H9 (cell line): Measurements from ENCODE around the gene AP1B1. TPM values are rescaled to one million over a fixed set of nuclear protein-coding genes. Genes with fewer than 3 reads are reported as not detected.

Experiments
- DNase-seq: peaks from one replicate; pipeline ENCODE4 v3.0.0-alpha.2; 2017
- H2AFZ ChIP-seq: one replicate; pipeline ENCODE4 v1.6.1; 2013; ENCODE audit warnings: mild to moderate bottlenecking, low read length, control low read depth, moderate library complexity
- H2AK5ac ChIP-seq: 2 replicates; pipeline ENCODE4 v1.6.1; 2013; ENCODE audit warnings: low read length, control low read depth, mixed read lengths; ENCODE audit not compliant: insufficient read length
- H2BK120ac ChIP-seq: one replicate; pipeline ENCODE4 v1.6.1; 2013; ENCODE audit warnings: low read depth, mild to moderate bottlenecking, low read length, control low read depth, inconsistent platforms; ENCODE audit not compliant: poor library complexity, severe bottlenecking
- H2BK12ac ChIP-seq: 2 replicates; pipeline ENCODE4 v1.6.1; 2013; ENCODE audit warnings: low read length, control low read depth, mixed read lengths, low read depth; ENCODE audit not compliant: insufficient read length
- H2BK15ac ChIP-seq: 2 replicates; pipeline ENCODE4 v1.6.1; 2013; ENCODE audit warnings: low read depth, low read length, control low read depth
- H2BK20ac ChIP-seq: one replicate; pipeline ENCODE4 v1.6.1; 2013; ENCODE audit warnings: low read depth, mild to moderate bottlenecking, low read length, control low read depth, inconsistent platforms; ENCODE audit not compliant: poor library complexity, severe bottlenecking
- H2BK5ac ChIP-seq: 2 replicates; pipeline ENCODE4 v1.6.1; 2013; ENCODE audit warnings: low read length, control low read depth, mixed read lengths; ENCODE audit not compliant: insufficient read length
- H3K14ac ChIP-seq: 2 replicates; pipeline ENCODE4 v1.6.1; 2013; ENCODE audit warnings: low read length, control low read depth; ENCODE audit not compliant: insufficient read depth
- H3K18ac ChIP-seq: 2 replicates; pipeline ENCODE4 v1.6.1; 2013; ENCODE audit warnings: low read depth, mild to moderate bottlenecking, mixed read lengths, low read length, control low read depth; ENCODE audit not compliant: insufficient read length
- H3K23ac ChIP-seq: 2 replicates; pipeline ENCODE4 v1.6.1; 2013; ENCODE audit warnings: low read length, control low read depth, mixed read lengths, low read depth; ENCODE audit not compliant: insufficient read length
- H3K23me2 ChIP-seq: 2 replicates; pipeline ENCODE4 v1.6.1; 2013; ENCODE audit warnings: low read depth, mild to moderate bottlenecking, mixed read lengths, low read length, control low read depth; ENCODE audit not compliant: insufficient read length, poor library complexity, severe bottlenecking
- H3K27ac ChIP-seq: 2 replicates; pipeline ENCODE4 v1.5.1; 2013; ENCODE audit warnings: low read length, control low read depth, mixed read lengths, low read depth; ENCODE audit not compliant: insufficient read length
- H3K27me3 ChIP-seq: 2 replicates; pipeline ENCODE4 v1.6.1; 2013; ENCODE audit warnings: low read length, control low read depth, inconsistent platforms; ENCODE audit not compliant: insufficient read depth
- H3K4ac ChIP-seq: 2 replicates; pipeline ENCODE4 v1.6.1; 2013; ENCODE audit warnings: low read depth, mild to moderate bottlenecking, control low read depth, inconsistent platforms, low read length, moderate library complexity
- H3K4me1 ChIP-seq: 2 replicates; pipeline ENCODE4 v1.6.1; 2013; ENCODE audit warnings: low read length, control low read depth, inconsistent platforms; ENCODE audit not compliant: insufficient read depth
- H3K4me2 ChIP-seq: 2 replicates; pipeline ENCODE4 v1.6.1; 2013; ENCODE audit warnings: low read length, control low read depth, mixed read lengths; ENCODE audit not compliant: insufficient read length, insufficient read depth
- H3K56ac ChIP-seq: 2 replicates; pipeline ENCODE4 v1.6.1; 2013; ENCODE audit warnings: low read depth, mild to moderate bottlenecking, mixed read lengths, low read length, control low read depth; ENCODE audit not compliant: insufficient read length
- H3K79me1 ChIP-seq: 2 replicates; pipeline ENCODE4 v1.6.1; 2013; ENCODE audit warnings: low read depth, mild to moderate bottlenecking, moderate library complexity, low read length, control low read depth, inconsistent platforms; ENCODE audit not compliant: insufficient read depth, poor library complexity, severe bottlenecking
- H3K79me2 ChIP-seq: 2 replicates; pipeline ENCODE4 v1.6.1; 2013; ENCODE audit warnings: low read length, control low read depth, inconsistent platforms; ENCODE audit not compliant: insufficient read depth
- H3K9ac ChIP-seq: 2 replicates; pipeline ENCODE4 v1.6.1; 2013; ENCODE audit warnings: low read length, control low read depth, mixed read lengths; ENCODE audit not compliant: insufficient read length; ENCODE audit errors: extremely low read depth
- H3K9me3 ChIP-seq: one replicate; pipeline ENCODE4 v1.6.1; 2013; ENCODE audit warnings: low read depth, low read length, inconsistent platforms; ENCODE audit not compliant: control insufficient read depth
- H3T11ph ChIP-seq: one replicate; pipeline ENCODE4 v1.6.1; 2013; ENCODE audit warnings: mild to moderate bottlenecking, low read length, control low read depth, inconsistent platforms
- H4K20me1 ChIP-seq: one replicate; pipeline ENCODE4 v1.6.1; 2013; ENCODE audit not compliant: control insufficient read depth, insufficient read length, insufficient read depth
- H4K5ac ChIP-seq: 2 replicates; pipeline ENCODE4 v1.6.1; 2013; ENCODE audit warnings: low read depth, mild to moderate bottlenecking, mixed read lengths, low read length, control low read depth; ENCODE audit not compliant: insufficient read length
- H4K8ac ChIP-seq: replicated peaks from 2 replicates; pipeline ENCODE4 v1.6.1; 2013; ENCODE audit warnings: low read length, control low read depth, mixed read lengths, low read depth; ENCODE audit not compliant: insufficient read length
- H4K91ac ChIP-seq: 2 replicates; pipeline ENCODE4 v1.6.1; 2013; ENCODE audit warnings: low read depth, mild to moderate bottlenecking, moderate library complexity, mixed read lengths, low read length, control low read depth; ENCODE audit not compliant: insufficient read length
- H3K27ac Mint-ChIP-seq, 3 experiments: 2 replicates in 2 of 3; 3 replicates in 1 of 3; pipeline ENCODE4 v1.8.0; 2020 to 2021; ENCODE audit warnings: mixed read lengths in 3 of 3, mild to moderate bottlenecking in 1 of 3, moderate library complexity in 1 of 3
- H3K27me3 Mint-ChIP-seq: 2 replicates; pipeline ENCODE4 v1.8.0; 2021; ENCODE audit warnings: low read depth, mild to moderate bottlenecking, moderate library complexity, mixed read lengths
- H3K36me3 Mint-ChIP-seq, 3 experiments: 2 replicates in 2 of 3; 3 replicates in 1 of 3; pipeline ENCODE4 v1.8.0; 2020 to 2021; ENCODE audit warnings: low read depth in 3 of 3, mixed read lengths in 3 of 3; ENCODE audit not compliant: insufficient read depth in 1 of 3
- H3K4me1 Mint-ChIP-seq, 2 experiments: 2 replicates each; pipeline ENCODE4 v1.8.0; 2020; ENCODE audit warnings: mixed read lengths in 2 of 2
- H3K4me3 Mint-ChIP-seq, 2 experiments: 2 replicates in 1 of 2; 3 replicates in 1 of 2; pipeline ENCODE4 v1.8.0; 2020 to 2021; ENCODE audit warnings: mild to moderate bottlenecking in 2 of 2, mixed read lengths in 2 of 2, moderate library complexity in 1 of 2
- H3K9me3 Mint-ChIP-seq, 2 experiments: 2 replicates in 1 of 2; 3 replicates in 1 of 2; pipeline ENCODE4 v1.8.0; 2020; ENCODE audit warnings: mild to moderate bottlenecking in 2 of 2, mixed read lengths in 2 of 2, moderate library complexity in 1 of 2
- WGBS: extraction: QIAGEN DNeasy Blood & Tissue Kit; methylation state at CpG from one replicate; pipeline ENCODE4 v1.1.7; 2013; ENCODE audit warnings: missing lambda C conversion rate, low lambda C conversion rate, mixed read lengths; ENCODE audit not compliant: insufficient read length; ENCODE audit errors: extremely low coverage; 5-methylcytosine and 5-hydroxymethylcytosine counted together
- total RNA-seq: library from RNA; stranded (reverse); gene quantifications from 2 replicates; pipeline ENCODE4 v1.2.1, GENCODE V29; 2021
- TF ChIP-seq, protein P1 (sequence below): fragments of 200-600 bp; sonication (generic); conservative IDR thresholded peaks from 3 replicates; pipeline ENCODE4 v1.8.0; 2021; ENCODE audit warnings: antibody characterized with exemption, mild to moderate bottlenecking

Gene AP1B1
- total RNA-seq, 1 experiment from 2014 or later = 64.0 TPM

- TF ChIP-seq, protein P1, sequence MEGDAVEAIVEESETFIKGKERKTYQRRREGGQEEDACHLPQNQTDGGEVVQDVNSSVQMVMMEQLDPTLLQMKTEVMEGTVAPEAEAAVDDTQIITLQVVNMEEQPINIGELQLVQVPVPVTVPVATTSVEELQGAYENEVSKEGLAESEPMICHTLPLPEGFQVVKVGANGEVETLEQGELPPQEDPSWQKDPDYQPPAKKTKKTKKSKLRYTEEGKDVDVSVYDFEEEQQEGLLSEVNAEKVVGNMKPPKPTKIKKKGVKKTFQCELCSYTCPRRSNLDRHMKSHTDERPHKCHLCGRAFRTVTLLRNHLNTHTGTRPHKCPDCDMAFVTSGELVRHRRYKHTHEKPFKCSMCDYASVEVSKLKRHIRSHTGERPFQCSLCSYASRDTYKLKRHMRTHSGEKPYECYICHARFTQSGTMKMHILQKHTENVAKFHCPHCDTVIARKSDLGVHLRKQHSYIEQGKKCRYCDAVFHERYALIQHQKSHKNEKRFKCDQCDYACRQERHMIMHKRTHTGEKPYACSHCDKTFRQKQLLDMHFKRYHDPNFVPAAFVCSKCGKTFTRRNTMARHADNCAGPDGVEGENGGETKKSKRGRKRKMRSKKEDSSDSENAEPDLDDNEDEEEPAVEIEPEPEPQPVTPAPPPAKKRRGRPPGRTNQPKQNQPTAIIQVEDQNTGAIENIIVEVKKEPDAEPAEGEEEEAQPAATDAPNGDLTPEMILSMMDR = no peak
- Histone ChIP-seq H3T11ph (no peak overlapping the region), H3K9me3 (no peaks in the 10 kb centered on the region), H2BK120ac (no peak overlapping the region), H3K56ac (no peak overlapping the region), H3K23me2 (peaks cover 8% of the 10 kb centered on the region), H3K27ac (no peak overlapping the region), H3K4me1 (no peaks in the 10 kb centered on the region), H3K79me1 (no peaks in the 10 kb centered on the region), H4K5ac (no peak overlapping the region), H2BK5ac (no peak overlapping the region), H4K91ac (no peak overlapping the region), H4K20me1 (no peaks in the 10 kb centered on the region), H4K8ac (no peak overlapping the region), H2BK20ac (no peak overlapping the region), H3K9ac (no peak overlapping the region), H3K4me2 (no peak overlapping the region), H3K79me2 (no peaks in the 10 kb centered on the region), H3K23ac (no peak overlapping the region), H2AFZ (no peak overlapping the region), H3K27me3 (no peaks in the 10 kb centered on the region), H3K18ac (no peak overlapping the region), H2BK12ac (no peak overlapping the region), H2AK5ac (no peak overlapping the region), H2BK15ac (no peak overlapping the region), H3K14ac (no peak overlapping the region), H3K4ac (no peak overlapping the region)
- Mint-ChIP-seq H3K36me3 (peaks cover 0 to 5% (median 0%) of the 10 kb centered on the region in 3 experiments; a peak in 3 of 7 replicates), H3K9me3 (peaks cover 0 to 3% of the 10 kb centered on the region in 2 experiments; a peak in 2 of 5 replicates), H3K27me3 (peaks cover 20% of the 10 kb centered on the region), H3K4me3 (no peak overlapping the region; a peak in 1 of 5 replicates), H3K4me1 (peaks cover 17 to 34% of the 10 kb centered on the region in 2 experiments), H3K27ac (no peak overlapping the region)
- WGBS = no CpG with 5 or more reads among the region's 50 CpGs
- no peak for DNase-seq
Observed at GRCh38 chr22:29308148-29308790, 80.1 kb downstream of the AP1B1 start.
